Measurements from ENCODE around the gene DNAH8.

The DNAH8 gene

DNA sequence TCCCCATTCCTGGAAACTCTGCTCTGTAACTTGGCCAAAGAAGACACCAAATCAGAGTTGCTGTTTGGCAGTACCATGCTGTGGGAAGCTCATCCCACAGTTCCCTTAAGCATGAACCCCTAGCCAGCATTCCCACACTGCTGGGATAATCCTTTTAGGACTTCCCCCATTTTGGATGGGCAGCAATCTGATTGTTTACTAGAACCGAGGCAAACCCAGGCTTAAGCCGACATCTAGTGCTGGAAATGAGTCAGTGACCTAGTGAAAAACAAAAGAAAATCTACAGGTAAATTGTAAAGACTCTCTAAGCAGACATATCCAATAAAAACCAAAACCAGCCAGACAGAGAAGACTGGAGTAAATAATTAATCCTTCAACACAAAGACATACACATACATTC is 5.2 kb downstream of the DNAH8 start:
- CTCF ChIA-PET, result no interaction called here

DNA sequence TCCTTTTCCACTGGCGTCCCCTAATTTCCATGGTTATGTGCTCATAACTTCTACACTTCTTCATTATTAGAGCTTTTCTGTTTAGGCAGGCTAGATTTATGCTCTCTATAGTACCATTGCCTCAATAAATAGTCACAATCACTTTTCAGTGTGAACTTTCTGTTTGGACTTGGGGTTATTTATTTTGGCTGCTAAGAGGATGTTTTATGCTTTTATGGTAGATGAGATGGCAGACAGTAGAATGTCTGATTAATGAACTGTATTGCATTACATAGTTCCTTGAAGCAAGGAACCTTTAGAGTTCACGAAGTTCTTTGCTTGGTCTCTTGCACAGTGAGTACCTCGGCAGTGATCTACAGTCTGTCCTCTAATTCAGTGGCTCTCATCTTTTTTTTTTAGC is 6.9 kb downstream of the DNAH8 start:
- TF ChIP-seq, protein P1, sequence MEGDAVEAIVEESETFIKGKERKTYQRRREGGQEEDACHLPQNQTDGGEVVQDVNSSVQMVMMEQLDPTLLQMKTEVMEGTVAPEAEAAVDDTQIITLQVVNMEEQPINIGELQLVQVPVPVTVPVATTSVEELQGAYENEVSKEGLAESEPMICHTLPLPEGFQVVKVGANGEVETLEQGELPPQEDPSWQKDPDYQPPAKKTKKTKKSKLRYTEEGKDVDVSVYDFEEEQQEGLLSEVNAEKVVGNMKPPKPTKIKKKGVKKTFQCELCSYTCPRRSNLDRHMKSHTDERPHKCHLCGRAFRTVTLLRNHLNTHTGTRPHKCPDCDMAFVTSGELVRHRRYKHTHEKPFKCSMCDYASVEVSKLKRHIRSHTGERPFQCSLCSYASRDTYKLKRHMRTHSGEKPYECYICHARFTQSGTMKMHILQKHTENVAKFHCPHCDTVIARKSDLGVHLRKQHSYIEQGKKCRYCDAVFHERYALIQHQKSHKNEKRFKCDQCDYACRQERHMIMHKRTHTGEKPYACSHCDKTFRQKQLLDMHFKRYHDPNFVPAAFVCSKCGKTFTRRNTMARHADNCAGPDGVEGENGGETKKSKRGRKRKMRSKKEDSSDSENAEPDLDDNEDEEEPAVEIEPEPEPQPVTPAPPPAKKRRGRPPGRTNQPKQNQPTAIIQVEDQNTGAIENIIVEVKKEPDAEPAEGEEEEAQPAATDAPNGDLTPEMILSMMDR (IDR thresholded peaks at IDR 0.05; ENCODE audit: insufficient read depth, low read length, missing control alignments), result no peak
- no peak overlapping the region for H3K4me3 ChIP-seq (ENCODE audit: low read depth, low read length)
- ChIA-PET CTCF (interaction anchor here (1.9 kb wide), 1 partner anchor 18 kb away, joined by 5 read pairs; no protein-coding TSS in a partner anchor), POLR2A (no interaction called here)
- no peak for DNase-seq (ENCODE audit: low read depth, low spot score)

More for the DNA sequence above, 5.2 kb downstream of the DNAH8 start:
- no peak overlapping the region for H3K4me3 ChIP-seq (ENCODE audit: low read depth, low read length)
- TF ChIP-seq, protein P1 (IDR thresholded peaks at IDR 0.05; ENCODE audit: insufficient read depth, low read length, missing control alignments), result no peak
- DNase-seq (ENCODE audit: low read depth, low spot score), result no peak
- POLR2A ChIA-PET, result no interaction called here

- H3K4me3 ChIP-seq (ENCODE audit: low read depth, low read length), result no peak overlapping the region
- no peak for DNase-seq (ENCODE audit: low read depth, low spot score)
- CTCF ChIA-PET, result interaction anchor here (1.9 kb wide), 1 partner anchor 17 kb away, joined by 5 read pairs; no protein-coding TSS in a partner anchor
- TF ChIP-seq, protein P1 (IDR thresholded peaks at IDR 0.05; ENCODE audit: insufficient read depth, low read length, missing control alignments), result no peak
- POLR2A ChIA-PET, result no interaction called here
Measured at GRCh38 chr6:38722727-38723334, 7.7 kb downstream of the DNAH8 start.

GRCh38 chr6:38723783-38724182 is 8.7 kb downstream of the DNAH8 start:
- DNase-seq (ENCODE audit: low read depth, low spot score), result no peak
- TF ChIP-seq, protein P1 (IDR thresholded peaks at IDR 0.05; ENCODE audit: insufficient read depth, low read length, missing control alignments), result no peak
- ChIA-PET CTCF (no interaction called here), POLR2A (no interaction called here)
- H3K4me3 ChIP-seq (ENCODE audit: low read depth, low read length), result no peak overlapping the region

DNA sequence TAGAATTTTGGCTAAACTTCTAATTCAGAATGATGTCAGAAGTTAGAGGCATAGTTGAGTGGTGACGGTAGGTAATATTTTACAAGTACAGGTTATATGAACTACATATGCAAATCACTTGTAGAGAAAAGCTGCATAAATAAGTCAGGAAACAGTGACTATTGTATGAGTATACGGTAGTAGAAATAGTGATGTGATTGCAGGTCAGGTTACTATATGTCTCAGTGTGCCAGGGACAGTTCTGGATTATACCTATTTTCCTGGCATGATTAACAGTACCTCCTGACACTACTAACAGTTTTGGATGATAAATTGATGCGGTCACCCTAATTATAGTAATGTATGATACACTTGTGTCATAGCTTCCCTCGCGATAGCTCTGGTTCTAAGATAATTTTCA is 9.2 kb downstream of the DNAH8 start:
- TF ChIP-seq, protein P1 (IDR thresholded peaks at IDR 0.05; ENCODE audit: insufficient read depth, low read length, missing control alignments), result no peak
- H3K4me3 ChIP-seq (ENCODE audit: low read depth, low read length), result no peak overlapping the region
- ChIA-PET CTCF (no interaction called here), POLR2A (interaction anchor here (0.6 kb wide), 1 partner anchor 21 kb away, joined by 4 read pairs; no protein-coding TSS in a partner anchor)
- no peak for DNase-seq (ENCODE audit: low read depth, low spot score)

- ChIA-PET POLR2A (no interaction called here), CTCF (no interaction called here)
- H3K4me3 ChIP-seq (ENCODE audit: low read depth, low read length), result no peak overlapping the region
- DNase-seq (ENCODE audit: low read depth, low spot score), result no peak
- TF ChIP-seq, protein P1 (IDR thresholded peaks at IDR 0.05; ENCODE audit: insufficient read depth, low read length, missing control alignments), result no peak
Measured at GRCh38 chr6:38725414-38726183, 10.5 kb downstream of the DNAH8 start.

Data from AG04449 (cell line).